GM21576 (cell line): ENCODE results near the gene ZYG11B.
"Not testable (repeated sequence)": the region's sequence is repeated elsewhere in the genome, so short reads cannot be mapped to it uniquely, and the experiment has no call there.

Experiments
- ATAC-seq: cut with Tn5 transposase; IDR thresholded peaks from one replicate; pipeline ENCODE4 v1.9.1; 2021; ENCODE audit warnings: mild to moderate bottlenecking, moderate library complexity; ENCODE audit not compliant: unreplicated experiment

The ZYG11B gene

DNA sequence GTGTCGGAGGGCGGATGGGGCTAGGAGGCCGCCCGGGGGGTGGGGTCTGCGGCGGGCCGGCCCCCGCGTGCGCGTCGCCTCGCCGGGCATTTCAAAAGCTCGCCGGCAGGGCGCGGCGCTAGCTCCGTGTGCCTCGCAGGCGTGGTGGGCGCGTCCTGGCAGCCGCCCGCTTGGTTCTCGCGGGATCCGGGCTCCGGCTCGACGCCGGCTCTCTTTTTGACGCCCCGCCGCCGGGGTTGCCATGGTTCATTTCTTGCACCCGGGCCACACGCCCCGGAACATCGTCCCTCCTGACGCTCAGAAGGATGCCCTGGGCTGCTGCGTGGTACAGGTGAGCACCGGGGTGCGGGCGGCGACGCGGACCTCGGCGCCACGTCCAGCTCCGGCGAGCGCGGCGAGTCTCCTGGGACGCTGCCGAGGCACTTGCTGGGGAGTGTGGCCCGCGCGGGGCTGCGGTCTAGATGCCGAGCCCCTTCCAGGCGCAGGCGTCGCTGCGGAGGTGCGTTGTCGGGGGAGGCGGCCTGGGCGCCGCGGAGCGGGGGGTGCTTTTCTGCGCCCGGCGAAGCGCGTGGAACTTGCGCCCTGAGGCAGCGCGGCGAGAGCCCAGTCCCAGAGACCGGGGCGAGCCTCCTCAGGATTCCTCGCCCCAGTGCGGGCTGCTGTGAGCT lies 116.5 kb downstream of the ZYG11B start, which contains the start of gene ZYG11A:
ZYG11A (plus strand) TSS at position 118 of the 668 bp plus-strand sequence; CDS start at position 242, 124 bp downstream.
- peak; percentile 82 for ATAC-seq

DNA sequence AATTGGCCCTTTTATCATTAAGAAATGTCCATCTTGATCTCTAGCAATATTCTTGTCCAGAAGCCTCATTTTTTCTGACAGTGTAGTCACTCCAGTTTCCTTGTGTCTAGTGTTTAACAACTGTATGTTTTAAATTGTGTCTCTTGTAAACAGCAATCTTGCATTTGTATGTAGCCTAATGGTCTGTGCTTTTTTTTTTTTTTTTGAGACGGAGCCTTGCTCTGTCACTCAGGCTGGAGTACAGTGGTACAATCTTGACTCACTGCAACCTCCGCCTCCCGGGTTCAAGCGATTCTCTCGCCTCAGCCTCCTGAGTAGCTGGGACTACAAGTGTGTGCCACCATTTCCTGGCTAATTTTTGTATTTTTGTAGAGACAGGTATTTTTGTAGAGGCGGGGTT lies 118.9 kb downstream of the ZYG11B start:
- ATAC-seq, result not testable (repeated sequence)

GRCh38 chr1:52848423-52848822 lies 122.2 kb downstream of the ZYG11B start:
- ATAC-seq, result no peak

GRCh38 chr1:52850951-52851350 lies 124.7 kb downstream of the ZYG11B start:
- no peak for ATAC-seq

DNA sequence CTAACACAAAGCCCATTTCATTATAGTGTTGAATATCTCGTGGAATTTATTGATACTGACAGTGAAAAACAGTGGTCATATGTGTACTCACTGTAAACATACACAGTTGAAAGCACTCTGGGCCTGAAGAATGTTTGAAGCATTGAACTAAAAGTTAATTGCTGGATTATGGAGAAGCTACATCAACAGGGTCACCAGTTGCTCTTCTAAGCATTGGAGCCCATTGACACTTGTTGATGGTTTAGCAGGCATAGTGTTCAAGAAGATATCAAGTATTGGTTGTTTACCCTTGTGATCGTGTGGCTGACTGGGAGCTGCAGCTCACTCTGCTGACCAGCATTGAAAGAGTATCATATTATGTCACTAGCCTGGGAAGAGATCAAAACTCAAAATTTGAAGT lies 126.6 kb downstream of the ZYG11B start:
- ATAC-seq, result no peak

- no peak for ATAC-seq
Measured at GRCh38 chr1:52855584-52855983, 129.3 kb downstream of the ZYG11B start.

DNA sequence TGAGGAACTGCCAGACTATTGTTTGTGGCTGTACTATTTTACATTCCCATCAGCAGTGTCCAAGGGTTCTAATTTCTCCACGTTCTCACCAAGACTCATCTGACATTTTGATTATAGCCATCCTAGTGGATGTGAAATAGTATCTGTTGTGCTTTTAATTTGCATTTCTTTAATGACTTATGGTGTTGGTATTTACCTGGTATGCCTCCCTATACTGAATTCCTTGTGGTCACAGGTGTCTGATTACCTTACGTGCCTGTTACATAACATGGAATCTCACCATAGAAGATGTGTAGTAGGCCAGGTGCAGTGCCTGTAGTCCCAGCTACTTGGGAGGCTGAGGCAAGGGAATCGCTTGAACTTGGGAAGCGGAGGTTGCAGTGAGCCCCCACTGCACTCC lies 129.8 kb downstream of the ZYG11B start:
- no peak for ATAC-seq

GRCh38 chr1:52857443-52857842 lies 131.2 kb downstream of the ZYG11B start:
- no peak for ATAC-seq

GRCh38 chr1:52862666-52863458 lies 136.6 kb downstream of the ZYG11B start:
- ATAC-seq, result no peak

DNA sequence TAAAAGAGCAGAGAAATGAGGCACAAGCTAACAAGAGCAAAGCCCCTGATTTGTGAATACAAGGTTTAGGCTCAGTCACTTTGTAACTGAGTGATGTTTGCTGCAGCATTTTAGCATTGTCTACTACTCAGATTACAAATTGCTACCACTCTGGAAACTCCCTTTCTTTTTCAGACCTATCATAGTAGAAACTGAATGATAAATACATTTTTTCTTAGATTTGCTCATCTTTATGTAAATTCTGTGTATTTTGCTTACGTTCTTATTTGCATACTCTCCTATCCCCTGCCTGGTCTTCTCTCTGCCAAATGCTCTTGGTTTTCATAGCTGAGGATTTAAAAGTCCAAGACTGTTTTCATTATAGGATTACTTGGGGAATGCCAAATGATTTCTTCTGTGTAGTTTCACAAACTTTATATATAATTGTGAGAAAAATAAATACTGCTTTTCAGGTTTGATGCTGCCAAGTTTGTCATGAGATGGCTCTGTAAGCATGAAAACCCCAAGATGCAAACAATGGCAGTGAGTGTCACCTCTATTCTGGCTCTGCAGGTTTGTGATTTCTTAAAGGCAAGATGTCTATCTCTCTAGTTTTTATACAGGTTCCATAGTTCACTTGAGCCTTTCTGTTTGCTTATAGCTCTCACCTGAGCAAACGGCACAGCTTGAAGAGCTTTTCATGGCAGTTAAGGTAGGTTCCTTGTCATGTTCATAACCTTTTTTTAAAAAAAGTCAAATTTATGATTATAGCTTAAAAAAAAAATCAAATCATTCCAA lies 141.0 kb downstream of the ZYG11B start:
- ATAC-seq, result peak; percentile 91

DNA sequence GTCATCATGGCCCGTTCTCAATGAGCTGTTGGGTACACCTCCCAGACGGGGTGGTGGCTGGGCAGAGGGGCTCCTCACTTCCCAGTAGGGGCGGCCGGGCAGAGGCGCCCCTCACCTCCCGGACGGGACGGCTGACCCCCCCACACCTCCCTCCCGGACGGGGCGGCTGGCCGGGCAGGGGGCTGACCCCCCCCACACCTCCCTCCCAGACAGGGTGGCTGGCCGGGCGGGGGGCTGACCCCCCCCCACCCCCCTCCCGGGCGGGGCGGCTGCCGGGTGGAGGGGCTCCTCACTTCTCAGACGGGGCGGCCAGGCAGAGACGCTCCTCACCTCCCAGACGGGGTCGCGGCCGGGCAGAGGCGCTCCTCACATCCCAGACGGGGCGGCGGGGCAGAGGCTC lies 143.5 kb downstream of the ZYG11B start:
- not testable (repeated sequence) for ATAC-seq

- no peak for ATAC-seq
Measured at GRCh38 chr1:52876843-52877242, 150.6 kb downstream of the ZYG11B start.
